ENCODE results near the gene USHBP1. TPM values are rescaled to one million over a fixed set of nuclear protein-coding genes. Genes with fewer than 3 reads are reported as not detected.
A peak's percentile ranks its signal among the peaks of the same experiment; 100 is the strongest.

USHBP1 gene
- total RNA-seq, 1 experiment from 2014 or later = 0.15 TPM

DNA sequence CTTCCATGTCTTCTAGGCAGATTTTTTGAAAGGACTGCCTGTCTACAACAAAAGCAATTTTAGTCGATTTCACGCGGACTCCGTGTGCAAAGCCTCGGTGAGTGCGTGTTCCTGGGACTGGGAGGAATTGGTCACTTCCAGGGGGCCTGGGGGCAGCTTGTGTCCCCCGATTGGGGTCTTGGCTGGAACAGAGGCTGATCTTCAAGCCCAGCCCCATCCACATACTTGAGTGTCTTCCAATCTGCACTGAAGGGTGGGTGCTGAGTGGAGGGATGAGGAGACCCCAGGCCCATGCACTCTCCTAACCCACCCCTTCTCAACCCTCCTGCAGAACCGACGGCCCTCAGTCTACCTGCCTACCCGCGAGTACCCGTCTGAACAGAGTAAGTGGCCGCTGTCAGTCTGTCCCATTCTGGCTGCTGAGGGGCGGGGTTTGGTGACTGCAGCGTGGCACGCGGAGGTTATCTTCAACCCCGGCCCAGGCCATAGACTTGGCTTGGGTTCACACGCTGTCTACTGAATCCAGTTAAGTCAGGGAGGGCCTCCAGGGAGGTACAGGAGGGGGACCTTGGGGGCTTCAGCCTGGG is 49.6 kb upstream of the USHBP1 start:
- Histone ChIP-seq H3K27me3 (ENCODE audit: insufficient read depth, low read length) (no peaks in the 10 kb centered on the region), H3K9me3 (ENCODE audit: control insufficient read depth in 1 of 2, insufficient read depth in 1 of 2, low read depth in 1 of 2, low read length in 2 of 2) (no peaks in the 10 kb centered on the region), H3K27ac (ENCODE audit: low read depth, low read length) (peak overlapping the region; percentile 24; the same call in 1 of the 2 replicates), H3K9ac (ENCODE audit: low read length) (no peak overlapping the region), H3K36me3 (ENCODE audit: control insufficient read depth in 1 of 2, insufficient read depth in 2 of 2, low read length in 2 of 2) (peaks cover 8 to 19% of the 10 kb centered on the region in 2 experiments), H4K20me1 (ENCODE audit: insufficient read depth) (no peaks in the 10 kb centered on the region), H3K4me2 (ENCODE audit: low read length) (no peak overlapping the region), H3K4me3 (replicated peaks in 1 of 2; ENCODE audit: low read depth in 1 of 2, low read length in 2 of 2) (no peak overlapping the region), H3K79me2 (ENCODE audit: insufficient read depth, low read length) (peaks cover 47% of the 10 kb centered on the region), H2AFZ (ENCODE audit: low read depth, low read length, poor library complexity, severe bottlenecking) (no peak overlapping the region), H3K9me2 (ENCODE audit: insufficient read depth) (no peaks in the 10 kb centered on the region), H3K4me1 (ENCODE audit: control insufficient read depth in 1 of 2, insufficient read depth in 2 of 2, low read length in 2 of 2) (peaks cover 37 to 51% of the 10 kb centered on the region in 2 experiments)
- intact Hi-C loops (cut with micrococcal nuclease) = no loop called here
- ChIA-PET CTCF (no interaction called here), POLR2A (no interaction called here), RAD21 (ENCODE audit: low non-redundant PET in 1 of 2, low total read pairs in 2 of 2, uncharacterized antibody in 2 of 2, unreplicated experiment in 2 of 2) (no interaction called here)
- TF ChIP-seq, protein P1, sequence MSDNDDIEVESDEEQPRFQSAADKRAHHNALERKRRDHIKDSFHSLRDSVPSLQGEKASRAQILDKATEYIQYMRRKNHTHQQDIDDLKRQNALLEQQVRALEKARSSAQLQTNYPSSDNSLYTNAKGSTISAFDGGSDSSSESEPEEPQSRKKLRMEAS (IDR thresholded peaks at IDR 0.05) = no peak
- TF ChIP-seq FOSL1 (IDR thresholded peaks at IDR 0.05; ENCODE audit: low read depth) = no peak
- no peak for TF ChIP-seq RAD21 (IDR thresholded peaks at IDR 0.05; ENCODE audit: low read depth)
- no peak for TF ChIP-seq SP1 (IDR thresholded peaks at IDR 0.05; ENCODE audit: low read depth)
- no peak for TF ChIP-seq EZH2phosphoT487 (IDR thresholded peaks at IDR 0.05; ENCODE audit: borderline replicate concordance)
- TF ChIP-seq ZBTB33 (IDR thresholded peaks at IDR 0.05; ENCODE audit: extremely low read depth, insufficient replicate concordance, low read length) = no peak
- TF ChIP-seq, protein P2, sequence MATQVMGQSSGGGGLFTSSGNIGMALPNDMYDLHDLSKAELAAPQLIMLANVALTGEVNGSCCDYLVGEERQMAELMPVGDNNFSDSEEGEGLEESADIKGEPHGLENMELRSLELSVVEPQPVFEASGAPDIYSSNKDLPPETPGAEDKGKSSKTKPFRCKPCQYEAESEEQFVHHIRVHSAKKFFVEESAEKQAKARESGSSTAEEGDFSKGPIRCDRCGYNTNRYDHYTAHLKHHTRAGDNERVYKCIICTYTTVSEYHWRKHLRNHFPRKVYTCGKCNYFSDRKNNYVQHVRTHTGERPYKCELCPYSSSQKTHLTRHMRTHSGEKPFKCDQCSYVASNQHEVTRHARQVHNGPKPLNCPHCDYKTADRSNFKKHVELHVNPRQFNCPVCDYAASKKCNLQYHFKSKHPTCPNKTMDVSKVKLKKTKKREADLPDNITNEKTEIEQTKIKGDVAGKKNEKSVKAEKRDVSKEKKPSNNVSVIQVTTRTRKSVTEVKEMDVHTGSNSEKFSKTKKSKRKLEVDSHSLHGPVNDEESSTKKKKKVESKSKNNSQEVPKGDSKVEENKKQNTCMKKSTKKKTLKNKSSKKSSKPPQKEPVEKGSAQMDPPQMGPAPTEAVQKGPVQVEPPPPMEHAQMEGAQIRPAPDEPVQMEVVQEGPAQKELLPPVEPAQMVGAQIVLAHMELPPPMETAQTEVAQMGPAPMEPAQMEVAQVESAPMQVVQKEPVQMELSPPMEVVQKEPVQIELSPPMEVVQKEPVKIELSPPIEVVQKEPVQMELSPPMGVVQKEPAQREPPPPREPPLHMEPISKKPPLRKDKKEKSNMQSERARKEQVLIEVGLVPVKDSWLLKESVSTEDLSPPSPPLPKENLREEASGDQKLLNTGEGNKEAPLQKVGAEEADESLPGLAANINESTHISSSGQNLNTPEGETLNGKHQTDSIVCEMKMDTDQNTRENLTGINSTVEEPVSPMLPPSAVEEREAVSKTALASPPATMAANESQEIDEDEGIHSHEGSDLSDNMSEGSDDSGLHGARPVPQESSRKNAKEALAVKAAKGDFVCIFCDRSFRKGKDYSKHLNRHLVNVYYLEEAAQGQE (IDR thresholded peaks at IDR 0.05; ENCODE audit: low read depth) = no peak
- TF ChIP-seq SRF (IDR thresholded peaks at IDR 0.05; ENCODE audit: low read depth) = no peak
- TF ChIP-seq POLR2A (IDR thresholded peaks at IDR 0.05; ENCODE audit: borderline replicate concordance, extremely low read depth, insufficient read depth, insufficient read length) = no peak
- TF ChIP-seq CBX3 (IDR thresholded peaks at IDR 0.05; ENCODE audit: low read depth) = no peak
- no peak for TF ChIP-seq POLR2AphosphoS5 (IDR thresholded peaks at IDR 0.05; ENCODE audit: low read depth, low read length)
- TF ChIP-seq TCF7L2 (IDR thresholded peaks at IDR 0.05; ENCODE audit: borderline replicate concordance, extremely low read depth, insufficient read depth, insufficient read length) = no peak
- TF ChIP-seq, protein P3, sequence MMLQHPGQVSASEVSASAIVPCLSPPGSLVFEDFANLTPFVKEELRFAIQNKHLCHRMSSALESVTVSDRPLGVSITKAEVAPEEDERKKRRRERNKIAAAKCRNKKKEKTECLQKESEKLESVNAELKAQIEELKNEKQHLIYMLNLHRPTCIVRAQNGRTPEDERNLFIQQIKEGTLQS (IDR thresholded peaks at IDR 0.05) = no peak
- TF ChIP-seq JUND (IDR thresholded peaks at IDR 0.05) = no peak
- TF ChIP-seq EZH2 (IDR thresholded peaks at IDR 0.05) = no peak
- TF ChIP-seq SIN3A (IDR thresholded peaks at IDR 0.05; ENCODE audit: low read depth) = no peak
- TF ChIP-seq CTCF (IDR thresholded peaks at IDR 0.05 in 2 of 3, conservative IDR thresholded peaks at IDR 0.05 in 1 of 3; ENCODE audit: borderline replicate concordance in 1 of 3, insufficient read depth in 1 of 3, low read depth in 2 of 3, low read length in 2 of 3) = no peak
- BruUV-seq (replicated peaks) = no TSS peak
- DNase-seq (ENCODE audit: low read depth, low spot score) (no peak), ATAC-seq (no peak)

Measured in HCT116 (cell line).